ENCODE results near the gene ZNF354C.
"Not testable (repeated sequence)": the region's sequence is repeated elsewhere in the genome, so short reads cannot be mapped to it uniquely, and the experiment has no call there.

The ZNF354C gene

DNA sequence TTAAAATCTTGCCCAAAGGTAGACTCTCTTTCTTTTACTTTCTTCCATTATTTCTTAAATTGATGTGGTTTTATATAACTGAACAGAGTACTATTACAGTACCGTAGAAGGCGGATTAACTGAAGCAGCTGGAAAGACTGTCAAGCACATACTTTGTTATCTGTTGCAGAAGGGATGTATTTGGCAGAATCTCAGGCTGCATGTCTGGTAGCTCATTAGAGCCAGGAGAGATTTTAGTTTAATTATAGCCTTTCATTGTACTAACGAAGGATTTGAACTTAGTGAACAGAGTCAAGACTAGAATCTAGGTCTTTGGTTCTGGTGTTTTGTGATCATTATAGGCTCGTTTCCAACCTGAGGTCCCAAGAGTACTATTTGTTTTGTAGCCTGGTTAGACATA is 20.6 kb downstream of the ZNF354C start:
- Mint-ChIP-seq H3K9me3 (peaks cover 17 to 32% of the 10 kb centered on the region in 2 donors), H3K27ac (no peak overlapping the region), H3K36me3 (ENCODE audit: insufficient read depth) (peaks cover 8% of the 10 kb centered on the region), H3K4me1 (ENCODE audit: low read depth in 2 of 2) (no peaks in the 10 kb centered on the region), H3K4me3 (no peak overlapping the region), H3K27me3 (no peaks in the 10 kb centered on the region)
- ATAC-seq (replicated peaks) (no peak), DNase-seq (no peak)

GRCh38 chr5:179089502-179089901 is 29.3 kb downstream of the ZNF354C start:
- Mint-ChIP-seq H3K27me3 (no peaks in the 10 kb centered on the region), H3K4me1 (ENCODE audit: low read depth in 2 of 2) (no peaks in the 10 kb centered on the region), H3K36me3 (ENCODE audit: insufficient read depth) (no peaks in the 10 kb centered on the region), H3K4me3 (no peak overlapping the region), H3K27ac (no peak overlapping the region), H3K9me3 (peaks cover 13 to 24% of the 10 kb centered on the region in 2 donors)
- ATAC-seq (replicated peaks) (no peak), DNase-seq (no peak)

DNA sequence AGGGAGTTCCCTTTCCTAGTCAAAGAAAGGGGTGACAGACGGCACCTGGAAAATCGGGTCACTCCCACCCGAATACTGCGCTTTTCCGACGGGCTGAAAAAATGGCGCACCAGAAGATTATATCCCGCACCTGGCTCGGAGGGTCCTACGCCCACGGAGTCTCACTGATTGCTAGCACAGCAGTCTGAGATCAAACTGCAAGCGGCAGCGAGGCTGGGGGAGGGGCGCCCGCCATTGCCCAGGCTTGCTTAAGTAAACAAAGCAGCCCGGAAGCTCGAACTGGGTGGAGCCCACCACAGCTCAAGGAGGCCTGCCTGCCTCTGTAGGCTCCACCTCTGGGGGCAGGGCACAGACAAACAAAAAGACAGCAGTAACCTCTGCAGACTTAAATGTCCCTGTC is 41.1 kb downstream of the ZNF354C start:
- not testable (repeated sequence) for H3K36me3 Mint-ChIP-seq (ENCODE audit: insufficient read depth); H3K27ac Mint-ChIP-seq; H3K27me3 Mint-ChIP-seq; H3K9me3 Mint-ChIP-seq; DNase-seq; H3K4me3 Mint-ChIP-seq; ATAC-seq (replicated peaks); H3K4me1 Mint-ChIP-seq (ENCODE audit: low read depth in 2 of 2)

DNA sequence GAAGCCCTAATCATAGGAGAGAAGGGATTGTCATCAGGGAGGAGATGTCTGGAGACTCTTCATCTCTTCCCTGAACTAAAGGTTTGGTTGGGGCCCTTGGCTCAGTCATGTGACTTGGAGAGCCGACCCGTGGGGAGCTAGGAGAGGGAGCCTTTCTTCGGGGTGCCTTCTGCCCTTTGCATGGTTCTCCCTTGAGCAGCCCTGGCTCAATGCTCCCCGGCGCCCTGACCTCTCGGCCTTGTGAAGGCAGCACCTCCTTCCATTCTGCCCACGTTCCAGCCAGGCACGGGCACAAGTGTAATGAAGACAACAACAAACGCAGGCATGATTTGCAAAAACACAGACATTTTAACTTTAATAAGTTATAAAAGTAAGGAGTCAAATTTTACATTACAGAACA is 50.4 kb downstream of the ZNF354C start:
- Mint-ChIP-seq H3K27me3 (no peaks in the 10 kb centered on the region), H3K9me3 (peaks cover 12 to 37% of the 10 kb centered on the region in 2 donors), H3K36me3 (ENCODE audit: insufficient read depth) (no peaks in the 10 kb centered on the region), H3K4me1 (ENCODE audit: low read depth in 2 of 2) (peaks cover 0 to 1% of the 10 kb centered on the region in 2 donors), H3K27ac (no peak overlapping the region), H3K4me3 (no peak overlapping the region)
- ATAC-seq (replicated peaks) (no peak), DNase-seq (no peak)

DNA sequence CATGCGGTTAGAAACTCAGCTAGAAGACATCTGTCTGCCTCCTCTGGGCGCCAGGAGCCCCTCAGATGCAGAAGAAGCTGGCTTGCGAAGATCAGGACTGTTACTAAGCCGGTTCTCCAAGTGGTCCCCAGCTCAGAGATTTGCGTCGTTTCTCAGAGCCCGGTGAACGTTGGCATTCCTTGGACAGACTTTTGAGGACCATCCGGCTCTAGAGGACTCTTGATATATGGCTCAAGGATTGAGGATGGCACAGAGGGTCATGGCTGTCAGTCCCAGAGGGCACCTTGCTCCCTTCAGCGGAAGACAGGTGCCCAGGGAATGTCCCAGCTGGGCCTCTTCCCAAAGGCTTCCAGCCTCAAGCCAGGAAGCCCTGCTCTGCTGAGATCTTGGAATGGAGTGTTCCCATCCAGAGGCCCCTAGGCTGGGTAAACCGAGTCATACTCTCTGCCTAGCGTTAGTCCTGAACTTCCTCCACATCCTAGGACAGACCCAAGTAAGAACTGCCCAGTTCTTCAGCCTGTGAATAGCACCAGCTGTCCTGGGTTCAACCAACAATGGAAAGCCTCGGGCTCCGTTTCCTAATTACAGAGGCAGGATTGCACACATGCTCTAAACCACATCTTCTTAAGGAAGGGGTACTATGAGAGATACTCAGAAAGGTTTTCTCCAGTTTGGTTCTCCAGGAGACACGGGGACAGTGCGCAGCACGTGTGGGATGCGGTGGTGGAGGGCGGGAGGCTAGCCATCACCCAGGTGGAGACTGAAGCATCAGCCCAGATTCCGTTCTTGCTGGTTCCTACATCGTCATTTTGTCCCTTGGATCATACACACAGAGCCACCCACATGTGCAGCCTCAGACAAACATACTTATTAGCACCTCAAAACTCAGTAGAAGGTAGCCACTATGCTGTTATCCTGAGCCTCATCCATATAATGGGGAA is 51.4 kb downstream of the ZNF354C start:
- peaks cover 12 to 37% of the 10 kb centered on the region in 2 donors for H3K9me3 Mint-ChIP-seq
- no peak overlapping the region for H3K27ac Mint-ChIP-seq
- peaks cover 0 to 1% of the 10 kb centered on the region in 2 donors for H3K4me1 Mint-ChIP-seq (ENCODE audit: low read depth in 2 of 2)
- no peak for DNase-seq
- no peak for ATAC-seq (replicated peaks)
- H3K4me3 Mint-ChIP-seq: no peak overlapping the region
- no peaks in the 10 kb centered on the region for H3K36me3 Mint-ChIP-seq (ENCODE audit: insufficient read depth)
- peaks cover 0 to 4% of the 10 kb centered on the region in 2 donors for H3K27me3 Mint-ChIP-seq

DNA sequence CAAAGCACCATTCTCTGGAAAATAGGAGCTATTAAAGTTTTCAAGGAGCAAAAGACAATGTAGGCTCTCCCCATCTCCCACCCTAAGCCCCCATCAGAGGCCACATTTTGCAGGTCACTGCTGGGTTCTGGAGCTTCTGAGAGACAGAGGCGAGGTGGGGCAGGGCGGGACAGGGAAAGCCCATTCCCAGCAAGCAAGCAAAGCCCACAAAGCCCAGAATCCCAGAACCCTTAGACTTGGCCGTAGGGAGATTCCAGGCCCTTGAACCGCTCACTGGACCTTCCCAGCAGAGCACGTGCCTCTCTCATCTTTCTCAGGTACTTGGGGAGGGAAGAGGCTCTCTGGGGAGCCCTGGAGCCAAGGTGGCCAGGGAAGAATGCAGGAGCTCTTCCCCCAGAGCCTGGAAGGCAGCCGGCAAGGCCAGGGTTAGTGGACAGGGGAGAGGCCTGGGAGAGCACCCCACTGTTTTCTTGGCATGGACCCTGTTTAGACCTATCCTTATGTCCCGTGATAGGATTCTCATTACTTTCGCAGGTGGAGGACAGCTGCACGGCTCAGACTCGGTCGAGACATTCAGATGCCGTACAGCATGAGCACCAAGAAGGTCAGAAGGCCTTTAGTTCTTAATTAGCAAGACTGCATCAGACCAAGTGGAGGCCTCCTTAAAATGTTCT is 52.4 kb downstream of the ZNF354C start:
- Mint-ChIP-seq H3K27ac (no peak overlapping the region), H3K9me3 (peaks cover 12 to 34% of the 10 kb centered on the region in 2 donors), H3K4me1 (ENCODE audit: low read depth in 2 of 2) (peaks cover 0 to 1% of the 10 kb centered on the region in 2 donors), H3K36me3 (ENCODE audit: insufficient read depth) (no peaks in the 10 kb centered on the region), H3K4me3 (no peak overlapping the region), H3K27me3 (peaks cover 0 to 7% of the 10 kb centered on the region in 2 donors)
- DNase-seq: no peak
- no peak for ATAC-seq (replicated peaks)

GRCh38 chr5:179113143-179113530 is 53.0 kb downstream of the ZNF354C start:
- Mint-ChIP-seq H3K27ac (no peak overlapping the region), H3K9me3 (peaks cover 12 to 29% of the 10 kb centered on the region in 2 donors), H3K36me3 (ENCODE audit: insufficient read depth) (no peaks in the 10 kb centered on the region), H3K4me1 (ENCODE audit: low read depth in 2 of 2) (peaks cover 0 to 1% of the 10 kb centered on the region in 2 donors), H3K4me3 (no peak overlapping the region), H3K27me3 (peaks cover 0 to 7% of the 10 kb centered on the region in 2 donors)
- ATAC-seq (replicated peaks) (no peak), DNase-seq (no peak)

- no peak for ATAC-seq (replicated peaks)
- Mint-ChIP-seq H3K27ac (no peak overlapping the region), H3K27me3 (peaks cover 0 to 7% of the 10 kb centered on the region in 2 donors), H3K9me3 (peaks cover 12 to 23% of the 10 kb centered on the region in 2 donors), H3K4me1 (ENCODE audit: low read depth in 2 of 2) (peaks cover 0 to 1% of the 10 kb centered on the region in 2 donors), H3K4me3 (no peak overlapping the region), H3K36me3 (ENCODE audit: insufficient read depth) (no peaks in the 10 kb centered on the region)
- DNase-seq: no peak
Measured at GRCh38 chr5:179113945-179114641, 53.9 kb downstream of the ZNF354C start.

GRCh38 chr5:179114756-179115155 is 54.6 kb downstream of the ZNF354C start:
- Mint-ChIP-seq H3K4me3 (no peak overlapping the region), H3K27me3 (peaks cover 0 to 7% of the 10 kb centered on the region in 2 donors), H3K9me3 (peaks cover 10 to 23% of the 10 kb centered on the region in 2 donors), H3K4me1 (ENCODE audit: low read depth in 2 of 2) (peaks cover 0 to 1% of the 10 kb centered on the region in 2 donors), H3K27ac (no peak overlapping the region), H3K36me3 (ENCODE audit: insufficient read depth) (no peaks in the 10 kb centered on the region)
- no peak for DNase-seq
- ATAC-seq (replicated peaks): no peak

DNA sequence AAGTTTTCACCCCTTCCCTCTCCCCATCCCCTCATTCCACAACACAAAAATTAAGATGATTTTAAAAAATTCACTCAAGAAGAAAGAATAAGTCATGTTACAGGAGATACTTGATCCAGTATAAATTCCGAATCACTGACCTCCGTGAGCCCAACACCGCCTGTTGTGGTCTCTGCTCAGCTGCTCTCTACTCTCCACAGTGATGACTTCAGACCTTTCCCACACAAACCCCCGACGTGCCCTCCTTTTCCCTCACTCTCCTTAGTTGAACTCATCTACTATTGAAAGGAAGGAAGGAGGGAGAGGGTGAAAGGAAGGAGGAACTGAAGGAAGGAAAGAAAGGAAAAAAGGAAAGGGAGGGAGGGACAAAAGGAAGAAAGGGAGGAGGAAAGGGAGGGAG is 55.1 kb downstream of the ZNF354C start:
- DNase-seq (no peak), ATAC-seq (replicated peaks) (no peak)
- Mint-ChIP-seq H3K36me3 (ENCODE audit: insufficient read depth) (no peaks in the 10 kb centered on the region), H3K9me3 (peaks cover 10 to 23% of the 10 kb centered on the region in 2 donors), H3K27me3 (peaks cover 0 to 7% of the 10 kb centered on the region in 2 donors), H3K4me1 (ENCODE audit: low read depth in 2 of 2) (peaks cover 0 to 1% of the 10 kb centered on the region in 2 donors), H3K4me3 (no peak overlapping the region), H3K27ac (no peak overlapping the region)

DNA sequence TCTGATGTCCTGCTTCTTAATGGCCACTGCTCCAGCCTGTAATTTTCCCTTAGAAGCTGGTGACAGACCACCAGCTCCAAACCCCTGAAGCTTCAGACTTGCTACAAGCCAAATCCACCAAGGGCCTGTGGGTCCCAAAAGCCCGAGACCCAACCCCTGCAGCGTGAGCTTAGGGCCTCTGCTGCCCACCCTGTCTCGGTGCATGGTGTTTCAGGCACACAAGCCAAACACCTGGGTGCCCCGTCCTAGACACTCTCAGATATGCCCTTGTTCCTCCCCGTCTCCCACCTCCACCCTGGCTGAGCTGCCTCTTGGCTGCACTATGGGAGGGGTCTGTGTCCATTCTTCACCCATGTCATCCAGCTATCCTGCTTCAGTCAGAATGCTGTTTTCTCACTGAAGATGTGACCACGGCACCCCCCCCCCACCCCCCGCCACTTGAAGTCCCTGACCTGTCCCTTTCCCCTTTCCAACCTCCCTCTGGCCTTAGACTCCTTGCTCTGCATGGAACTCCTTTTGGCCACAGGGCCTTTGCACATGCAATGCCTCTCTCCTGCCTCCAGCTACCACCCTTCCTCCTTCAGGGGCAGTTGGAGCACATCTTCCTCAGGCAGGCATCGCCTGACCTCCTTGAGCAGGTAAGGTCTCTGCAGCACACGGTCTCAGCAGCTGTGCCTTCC is 55.8 kb downstream of the ZNF354C start:
- H3K4me1 Mint-ChIP-seq (ENCODE audit: low read depth in 2 of 2): peaks cover 0 to 1% of the 10 kb centered on the region in 2 donors
- H3K9me3 Mint-ChIP-seq: peaks cover 10 to 23% of the 10 kb centered on the region in 2 donors
- H3K36me3 Mint-ChIP-seq (ENCODE audit: insufficient read depth): no peaks in the 10 kb centered on the region

DNA sequence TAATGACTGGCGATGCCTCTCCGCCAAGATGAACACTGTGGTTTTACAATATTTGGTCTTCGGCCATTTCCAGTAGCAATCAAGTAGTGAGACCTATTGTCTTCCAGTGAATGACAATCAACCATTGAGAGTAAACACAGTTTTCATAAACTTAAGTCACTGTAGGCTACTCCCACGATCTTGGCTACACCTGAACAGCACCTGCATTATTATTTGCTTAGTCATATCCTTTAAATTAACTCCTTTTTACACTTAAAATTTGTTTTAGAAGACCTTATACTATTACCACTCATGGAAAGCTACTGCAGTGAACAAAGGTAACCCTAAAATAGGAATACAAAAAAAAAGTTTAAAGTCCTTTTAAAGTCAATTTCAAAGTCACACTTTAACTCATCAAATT is 58.2 kb downstream of the ZNF354C start:
- no peak overlapping the region for H3K27ac Mint-ChIP-seq
- H3K4me1 Mint-ChIP-seq (ENCODE audit: low read depth in 2 of 2): no peaks in the 10 kb centered on the region
- no peak overlapping the region for H3K4me3 Mint-ChIP-seq
- peaks cover 9 to 17% of the 10 kb centered on the region in 2 donors for H3K9me3 Mint-ChIP-seq
- no peaks in the 10 kb centered on the region for H3K36me3 Mint-ChIP-seq (ENCODE audit: insufficient read depth)
- no peak for ATAC-seq (replicated peaks)
- H3K27me3 Mint-ChIP-seq: peaks cover 0 to 7% of the 10 kb centered on the region in 2 donors
- no peak for DNase-seq

More for the DNA sequence above, 55.8 kb downstream of the ZNF354C start:
- no peak for DNase-seq
- no peak for ATAC-seq (replicated peaks)
- Mint-ChIP-seq H3K4me3 (no peak overlapping the region), H3K27ac (no peak overlapping the region), H3K27me3 (peaks cover 0 to 7% of the 10 kb centered on the region in 2 donors)

Measured in effector memory CD8-positive, alpha-beta T cell (primary cell).